Measurements from ENCODE around the gene NPM1.
"Not testable (repeated sequence)": the region's sequence is repeated elsewhere in the genome, so short reads cannot be mapped to it uniquely, and the experiment has no call there.

The NPM1 gene

DNA sequence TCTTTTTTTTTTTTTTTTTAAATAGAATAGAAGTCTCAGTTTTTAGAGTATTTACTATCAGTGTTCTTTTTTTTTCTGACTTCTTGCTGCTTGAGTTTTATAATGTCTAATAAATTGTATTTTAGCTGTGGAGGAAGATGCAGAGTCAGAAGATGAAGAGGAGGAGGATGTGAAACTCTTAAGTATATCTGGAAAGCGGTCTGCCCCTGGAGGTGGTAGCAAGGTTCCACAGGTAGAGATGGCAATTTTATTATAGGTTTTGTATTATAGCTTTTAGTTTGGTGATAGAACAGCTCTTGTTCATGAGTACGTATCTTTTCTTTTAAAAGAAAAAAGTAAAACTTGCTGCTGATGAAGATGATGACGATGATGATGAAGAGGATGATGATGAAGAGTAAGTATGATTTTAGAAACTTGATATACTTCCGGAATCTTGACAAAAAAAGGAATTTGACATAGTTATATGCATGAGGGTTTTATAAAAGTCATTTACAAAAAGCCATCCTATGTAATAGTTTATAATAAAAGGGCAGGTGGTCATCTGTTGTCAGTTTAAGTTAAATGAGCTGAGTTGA, 5.0 kb downstream of the NPM1 start:
- in situ Hi-C loops (cut with HindIII; ENCODE audit: low sequenced_read_pairs) = no loop called here
- no peak overlapping the region for H3K4me3 ChIP-seq (ENCODE audit: low read depth, low read length)
- TF ChIP-seq, protein P1, sequence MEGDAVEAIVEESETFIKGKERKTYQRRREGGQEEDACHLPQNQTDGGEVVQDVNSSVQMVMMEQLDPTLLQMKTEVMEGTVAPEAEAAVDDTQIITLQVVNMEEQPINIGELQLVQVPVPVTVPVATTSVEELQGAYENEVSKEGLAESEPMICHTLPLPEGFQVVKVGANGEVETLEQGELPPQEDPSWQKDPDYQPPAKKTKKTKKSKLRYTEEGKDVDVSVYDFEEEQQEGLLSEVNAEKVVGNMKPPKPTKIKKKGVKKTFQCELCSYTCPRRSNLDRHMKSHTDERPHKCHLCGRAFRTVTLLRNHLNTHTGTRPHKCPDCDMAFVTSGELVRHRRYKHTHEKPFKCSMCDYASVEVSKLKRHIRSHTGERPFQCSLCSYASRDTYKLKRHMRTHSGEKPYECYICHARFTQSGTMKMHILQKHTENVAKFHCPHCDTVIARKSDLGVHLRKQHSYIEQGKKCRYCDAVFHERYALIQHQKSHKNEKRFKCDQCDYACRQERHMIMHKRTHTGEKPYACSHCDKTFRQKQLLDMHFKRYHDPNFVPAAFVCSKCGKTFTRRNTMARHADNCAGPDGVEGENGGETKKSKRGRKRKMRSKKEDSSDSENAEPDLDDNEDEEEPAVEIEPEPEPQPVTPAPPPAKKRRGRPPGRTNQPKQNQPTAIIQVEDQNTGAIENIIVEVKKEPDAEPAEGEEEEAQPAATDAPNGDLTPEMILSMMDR (IDR thresholded peaks at IDR 0.05; ENCODE audit: low read depth, low read length) = no peak
- DNase-seq (ENCODE audit: low read depth, low spot score) = no peak

DNA sequence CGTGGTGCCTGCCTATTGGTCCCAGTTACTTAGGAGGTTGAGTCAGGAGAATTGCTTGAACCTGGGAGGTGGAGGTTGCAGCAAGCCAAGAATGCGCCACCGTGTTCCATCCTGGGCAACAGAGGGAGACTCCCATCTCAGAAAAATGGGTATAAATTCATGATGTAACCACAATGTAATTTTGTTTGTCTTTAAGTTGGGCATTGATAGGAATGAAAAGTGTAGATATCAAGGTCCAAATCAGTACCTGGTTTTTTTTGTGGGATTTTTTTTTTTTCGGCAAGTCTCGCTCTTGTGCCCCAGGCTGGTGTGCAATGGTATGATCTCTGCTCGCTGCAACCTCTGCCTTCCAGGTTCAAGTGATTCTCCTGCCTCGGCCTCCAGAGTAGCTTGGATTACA, 7.4 kb downstream of the NPM1 start:
- in situ Hi-C loops (cut with HindIII; ENCODE audit: low sequenced_read_pairs) = no loop called here
- TF ChIP-seq, protein P1 (IDR thresholded peaks at IDR 0.05; ENCODE audit: low read depth, low read length) = no peak
- no peak for DNase-seq (ENCODE audit: low read depth, low spot score)
- H3K4me3 ChIP-seq (ENCODE audit: low read depth, low read length) = no peak overlapping the region

DNA sequence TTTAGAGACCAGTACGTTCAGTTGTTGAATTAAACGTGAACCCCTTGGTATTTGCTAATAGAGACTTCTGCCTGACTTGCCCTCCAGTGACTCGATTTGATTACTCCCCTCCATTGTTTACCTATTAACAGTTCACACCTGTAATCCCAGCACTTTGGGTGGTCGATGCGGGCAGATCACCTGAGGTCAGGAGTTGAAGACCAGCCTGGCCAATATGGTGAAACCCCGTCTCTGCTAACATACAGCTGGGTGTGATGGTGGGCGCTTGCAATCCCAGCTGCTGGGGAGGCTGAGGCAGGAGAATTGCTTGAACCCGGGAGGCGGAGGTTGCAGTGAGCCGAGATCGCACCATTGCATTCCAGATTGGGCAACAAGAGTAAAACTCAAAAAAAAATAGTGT, 8.9 kb downstream of the NPM1 start:
- H3K4me3 ChIP-seq (ENCODE audit: low read depth, low read length); DNase-seq (ENCODE audit: low read depth, low spot score); in situ Hi-C loops (cut with HindIII; ENCODE audit: low sequenced_read_pairs): not testable (repeated sequence)

DNA sequence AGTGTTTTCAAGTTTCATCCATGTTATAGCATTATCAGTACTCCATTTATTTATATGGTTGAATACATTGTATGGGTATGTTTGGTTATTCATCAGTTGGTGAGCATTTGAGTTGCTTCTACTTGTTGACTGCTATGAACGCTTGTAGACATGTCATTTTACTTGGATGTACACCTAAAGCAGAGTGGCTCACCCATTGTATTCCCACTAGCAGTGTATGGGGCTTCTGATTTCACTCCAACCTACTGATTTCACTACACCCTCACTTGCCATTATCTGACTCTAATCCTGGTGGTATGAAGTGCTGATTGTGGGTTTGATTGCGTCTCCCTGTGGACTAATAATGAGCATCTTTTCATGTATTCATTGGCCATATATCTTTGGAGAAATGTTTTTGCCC, 9.5 kb downstream of the NPM1 start:
- DNase-seq (ENCODE audit: low read depth, low spot score) = no peak
- no peak overlapping the region for H3K4me3 ChIP-seq (ENCODE audit: low read depth, low read length)
- in situ Hi-C loops (cut with HindIII; ENCODE audit: low sequenced_read_pairs) = no loop called here
- TF ChIP-seq, protein P1 (IDR thresholded peaks at IDR 0.05; ENCODE audit: low read depth, low read length) = no peak

DNA sequence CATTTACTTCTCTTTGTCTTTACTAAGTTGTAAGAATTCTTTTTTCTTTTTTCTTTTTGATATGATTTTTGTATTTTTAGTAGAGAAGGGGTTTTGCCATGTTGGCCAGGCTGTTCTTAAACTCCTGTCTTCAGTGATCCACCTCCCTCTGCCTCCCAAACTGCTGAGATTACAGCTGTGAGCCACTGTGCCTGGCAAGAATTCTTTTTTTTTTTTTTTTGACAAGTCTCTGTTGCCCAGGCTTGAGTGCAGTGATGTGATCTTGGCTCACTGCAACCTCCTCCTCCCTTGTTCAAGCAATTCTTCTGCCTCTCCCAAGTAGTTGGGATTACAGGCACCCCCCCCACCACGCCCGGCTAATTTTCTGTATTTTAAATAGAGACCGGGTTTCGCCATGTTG, 9.9 kb downstream of the NPM1 start:
- no peak overlapping the region for H3K4me3 ChIP-seq (ENCODE audit: low read depth, low read length)
- in situ Hi-C loops (cut with HindIII; ENCODE audit: low sequenced_read_pairs) = no loop called here
- no peak for DNase-seq (ENCODE audit: low read depth, low spot score)
- TF ChIP-seq, protein P1 (IDR thresholded peaks at IDR 0.05; ENCODE audit: low read depth, low read length) = no peak

DNA sequence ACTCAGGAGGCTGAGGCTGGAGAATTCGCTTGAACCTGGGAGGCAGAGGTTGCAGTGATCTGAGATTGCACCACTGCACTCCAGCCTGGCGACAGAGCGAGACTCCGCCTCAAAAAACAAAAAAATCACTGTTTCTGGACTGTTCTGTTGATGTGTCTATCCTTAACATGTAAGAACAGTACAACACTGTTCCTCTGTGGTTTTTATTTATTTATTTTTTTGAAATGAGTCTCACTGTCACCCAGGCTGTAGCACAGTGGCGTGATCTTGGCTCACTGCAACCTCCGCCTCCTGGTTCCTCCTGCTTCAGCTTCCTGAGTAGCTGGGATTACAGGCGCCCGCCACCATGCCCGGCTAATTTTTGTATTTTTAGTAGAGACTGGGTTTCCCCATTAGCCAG, 11.0 kb downstream of the NPM1 start:
- in situ Hi-C loops (cut with HindIII; ENCODE audit: low sequenced_read_pairs); H3K4me3 ChIP-seq (ENCODE audit: low read depth, low read length); DNase-seq (ENCODE audit: low read depth, low spot score): not testable (repeated sequence)

DNA sequence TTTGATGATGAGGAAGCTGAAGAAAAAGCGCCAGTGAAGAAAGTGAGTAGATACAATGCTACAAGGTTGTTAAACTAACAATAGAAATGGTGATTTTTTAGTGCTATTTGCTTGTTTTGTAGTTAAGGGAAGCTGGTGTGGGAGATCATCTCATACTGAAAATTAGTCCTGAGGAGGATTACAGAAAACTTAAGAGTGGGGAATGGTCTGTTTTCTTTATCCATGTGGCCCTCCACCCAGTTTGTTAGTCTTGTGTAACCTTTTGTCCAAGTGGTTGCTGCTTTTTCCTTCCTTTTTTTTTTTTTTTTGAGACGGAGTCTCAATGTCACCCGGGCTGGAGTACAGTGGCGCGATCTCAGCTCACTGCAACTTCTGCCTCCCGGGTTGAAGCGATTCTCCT, 12.5 kb downstream of the NPM1 start:
- in situ Hi-C loops (cut with HindIII; ENCODE audit: low sequenced_read_pairs) = no loop called here
- no peak overlapping the region for H3K4me3 ChIP-seq (ENCODE audit: low read depth, low read length)
- TF ChIP-seq, protein P1 (IDR thresholded peaks at IDR 0.05; ENCODE audit: low read depth, low read length) = no peak
- no peak for DNase-seq (ENCODE audit: low read depth, low spot score)
